OCI-LY1 (cell line): ENCODE data around the gene SFMBT2.

Source experiments
- EZH2 ChIP-seq: fragments of 200-600 bp; sonication (generic), shearing (Covaris generic); IDR thresholded peaks from 2 replicates; pipeline ENCODE4 v1.8.0; 2017; ENCODE audit warnings: borderline replicate concordance, mixed run types, mild to moderate bottlenecking, antibody characterized with exemption, low read length, moderate library complexity, mixed read lengths
- TF ChIP-seq, protein P1 (sequence below): fragments of 200-600 bp; sonication (generic), shearing (Covaris generic); IDR thresholded peaks from 2 replicates; pipeline ENCODE4 v1.5.1; 2017; ENCODE audit warnings: mild to moderate bottlenecking, antibody characterized with exemption, low read length, moderate library complexity, mixed read lengths

DNA sequence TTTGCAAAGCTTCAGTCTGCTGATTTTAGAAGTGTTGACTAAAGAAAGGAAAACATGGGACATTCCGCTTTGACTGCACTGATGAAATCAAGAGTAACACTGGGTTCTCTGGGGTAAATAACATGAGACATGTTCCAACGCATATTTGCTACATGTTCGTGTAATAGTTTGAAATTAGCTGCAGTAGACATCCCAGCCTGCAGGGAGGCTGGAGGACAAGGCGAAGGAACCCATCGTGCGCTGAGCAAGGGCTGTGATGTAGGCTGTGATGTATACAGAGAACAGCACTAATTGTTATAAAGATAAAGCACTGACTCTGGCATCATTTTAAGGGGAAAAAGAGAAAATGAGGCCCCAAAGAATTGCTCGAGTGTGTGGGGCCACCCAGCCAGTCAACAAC, 40.3 kb downstream of the SFMBT2 start:
- TF ChIP-seq, protein P1, sequence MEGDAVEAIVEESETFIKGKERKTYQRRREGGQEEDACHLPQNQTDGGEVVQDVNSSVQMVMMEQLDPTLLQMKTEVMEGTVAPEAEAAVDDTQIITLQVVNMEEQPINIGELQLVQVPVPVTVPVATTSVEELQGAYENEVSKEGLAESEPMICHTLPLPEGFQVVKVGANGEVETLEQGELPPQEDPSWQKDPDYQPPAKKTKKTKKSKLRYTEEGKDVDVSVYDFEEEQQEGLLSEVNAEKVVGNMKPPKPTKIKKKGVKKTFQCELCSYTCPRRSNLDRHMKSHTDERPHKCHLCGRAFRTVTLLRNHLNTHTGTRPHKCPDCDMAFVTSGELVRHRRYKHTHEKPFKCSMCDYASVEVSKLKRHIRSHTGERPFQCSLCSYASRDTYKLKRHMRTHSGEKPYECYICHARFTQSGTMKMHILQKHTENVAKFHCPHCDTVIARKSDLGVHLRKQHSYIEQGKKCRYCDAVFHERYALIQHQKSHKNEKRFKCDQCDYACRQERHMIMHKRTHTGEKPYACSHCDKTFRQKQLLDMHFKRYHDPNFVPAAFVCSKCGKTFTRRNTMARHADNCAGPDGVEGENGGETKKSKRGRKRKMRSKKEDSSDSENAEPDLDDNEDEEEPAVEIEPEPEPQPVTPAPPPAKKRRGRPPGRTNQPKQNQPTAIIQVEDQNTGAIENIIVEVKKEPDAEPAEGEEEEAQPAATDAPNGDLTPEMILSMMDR = no peak
- no peak for TF ChIP-seq EZH2
